NB4 (cell line): ENCODE measurements around the gene TBC1D4.

Experiments
- DNase-seq: peaks from one replicate; pipeline ENCODE4 v3.0.0; 2010; ENCODE audit warnings: low read depth
- H3K4me3 ChIP-seq: one replicate; pipeline ENCODE4 v1.5.1; 2011; ENCODE audit warnings: mild to moderate bottlenecking, low read depth, low read length, moderate library complexity
- MYC ChIP-seq: IDR thresholded peaks from 2 replicates; pipeline ENCODE4 v1.6.1; 2011; ENCODE audit warnings: low read depth, low read length
- POLR2A ChIP-seq: IDR thresholded peaks from 2 replicates; pipeline ENCODE4 v1.6.1; 2011; ENCODE audit warnings: mild to moderate bottlenecking; ENCODE audit not compliant: insufficient read length; ENCODE audit errors: extremely low read depth
- TF ChIP-seq, protein P1 (sequence below): IDR thresholded peaks from 2 replicates; pipeline ENCODE4 v1.6.1; 2011; ENCODE audit warnings: low read depth, low read length
- TF ChIP-seq, protein P2 (sequence below): IDR thresholded peaks from one replicate; pipeline ENCODE4 v1.5.1; 2012; ENCODE audit warnings: low read depth, low read length

The TBC1D4 gene

DNA sequence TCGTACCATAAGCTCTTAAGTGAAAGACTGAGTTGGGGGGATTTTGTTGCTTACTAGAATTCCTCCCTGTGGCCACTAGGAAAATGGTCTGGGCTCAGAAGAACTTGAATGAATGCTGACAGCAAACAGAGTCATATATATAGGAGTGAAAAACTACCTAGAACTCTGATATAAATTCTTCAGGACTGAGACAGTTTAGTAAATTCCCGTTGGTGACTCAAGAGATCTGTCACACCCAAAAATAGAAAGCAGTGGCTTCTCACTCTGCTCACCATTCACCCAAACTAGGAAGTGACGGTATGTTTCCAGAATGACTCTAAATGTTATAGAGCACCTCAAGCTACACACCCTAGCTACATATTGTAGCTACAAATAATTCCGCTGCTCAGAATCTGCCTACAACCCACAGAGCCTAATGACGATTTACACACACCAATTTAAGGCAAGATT lies 116.2 kb downstream of the TBC1D4 start:
- no peak for TF ChIP-seq POLR2A
- TF ChIP-seq, protein P1, sequence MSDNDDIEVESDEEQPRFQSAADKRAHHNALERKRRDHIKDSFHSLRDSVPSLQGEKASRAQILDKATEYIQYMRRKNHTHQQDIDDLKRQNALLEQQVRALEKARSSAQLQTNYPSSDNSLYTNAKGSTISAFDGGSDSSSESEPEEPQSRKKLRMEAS: no peak
- H3K4me3 ChIP-seq: no peak overlapping the region
- DNase-seq: peak; percentile 19

DNA sequence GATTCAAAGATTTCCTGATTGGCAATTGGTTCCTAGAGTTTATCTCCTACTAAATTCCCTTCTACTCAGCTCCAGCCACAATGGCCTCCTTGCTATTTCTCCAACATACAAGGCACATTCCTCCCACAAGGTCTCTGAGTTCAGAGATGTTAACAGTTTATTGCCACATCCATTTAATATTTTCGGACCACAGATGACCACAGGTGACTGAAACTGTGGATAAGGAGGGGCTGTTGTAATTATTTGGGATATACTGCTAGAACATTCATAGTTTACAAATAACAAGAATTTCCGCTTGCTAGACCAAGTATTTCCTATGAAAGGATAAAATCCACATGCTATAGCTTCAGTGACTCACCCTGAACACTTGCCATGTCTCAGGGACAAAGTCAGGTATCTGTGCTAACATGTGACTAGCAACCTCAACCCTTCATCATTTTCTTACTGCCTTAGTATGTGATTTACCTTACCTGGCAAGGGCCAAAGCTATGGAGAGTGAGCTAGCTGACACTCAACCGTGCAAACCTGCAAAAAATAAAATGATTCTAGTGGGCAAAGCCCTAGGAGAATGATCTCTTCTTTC lies 117.7 kb downstream of the TBC1D4 start:
- TF ChIP-seq, protein P2, sequence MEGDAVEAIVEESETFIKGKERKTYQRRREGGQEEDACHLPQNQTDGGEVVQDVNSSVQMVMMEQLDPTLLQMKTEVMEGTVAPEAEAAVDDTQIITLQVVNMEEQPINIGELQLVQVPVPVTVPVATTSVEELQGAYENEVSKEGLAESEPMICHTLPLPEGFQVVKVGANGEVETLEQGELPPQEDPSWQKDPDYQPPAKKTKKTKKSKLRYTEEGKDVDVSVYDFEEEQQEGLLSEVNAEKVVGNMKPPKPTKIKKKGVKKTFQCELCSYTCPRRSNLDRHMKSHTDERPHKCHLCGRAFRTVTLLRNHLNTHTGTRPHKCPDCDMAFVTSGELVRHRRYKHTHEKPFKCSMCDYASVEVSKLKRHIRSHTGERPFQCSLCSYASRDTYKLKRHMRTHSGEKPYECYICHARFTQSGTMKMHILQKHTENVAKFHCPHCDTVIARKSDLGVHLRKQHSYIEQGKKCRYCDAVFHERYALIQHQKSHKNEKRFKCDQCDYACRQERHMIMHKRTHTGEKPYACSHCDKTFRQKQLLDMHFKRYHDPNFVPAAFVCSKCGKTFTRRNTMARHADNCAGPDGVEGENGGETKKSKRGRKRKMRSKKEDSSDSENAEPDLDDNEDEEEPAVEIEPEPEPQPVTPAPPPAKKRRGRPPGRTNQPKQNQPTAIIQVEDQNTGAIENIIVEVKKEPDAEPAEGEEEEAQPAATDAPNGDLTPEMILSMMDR: no peak
- TF ChIP-seq MYC: no peak
- no peak for TF ChIP-seq POLR2A
- TF ChIP-seq, protein P1: no peak
- H3K4me3 ChIP-seq: no peak overlapping the region
- DNase-seq: no peak

DNA sequence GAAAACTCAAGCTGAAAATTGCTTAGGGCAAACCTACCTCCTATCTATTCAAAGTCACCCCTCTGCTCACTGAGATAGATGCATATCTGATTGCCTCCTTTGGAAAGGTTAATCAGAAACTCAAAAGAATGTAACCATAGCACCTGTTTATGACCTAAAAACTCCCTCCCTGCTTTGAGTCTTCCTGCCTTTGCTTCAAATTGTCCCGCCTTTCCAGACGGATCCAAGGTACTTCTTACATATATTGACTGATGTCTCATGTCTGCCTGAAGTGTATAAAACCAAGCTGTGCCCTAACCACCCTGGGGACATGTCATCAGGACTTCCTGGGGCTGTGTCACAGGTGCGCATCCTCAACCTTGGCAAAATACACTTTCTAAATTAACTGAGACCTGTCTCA lies 118.6 kb downstream of the TBC1D4 start:
- TF ChIP-seq, protein P2: no peak
- TF ChIP-seq, protein P1: no peak
- TF ChIP-seq POLR2A (no peak), MYC (no peak)
- H3K4me3 ChIP-seq: no peak overlapping the region
- no peak for DNase-seq

DNA sequence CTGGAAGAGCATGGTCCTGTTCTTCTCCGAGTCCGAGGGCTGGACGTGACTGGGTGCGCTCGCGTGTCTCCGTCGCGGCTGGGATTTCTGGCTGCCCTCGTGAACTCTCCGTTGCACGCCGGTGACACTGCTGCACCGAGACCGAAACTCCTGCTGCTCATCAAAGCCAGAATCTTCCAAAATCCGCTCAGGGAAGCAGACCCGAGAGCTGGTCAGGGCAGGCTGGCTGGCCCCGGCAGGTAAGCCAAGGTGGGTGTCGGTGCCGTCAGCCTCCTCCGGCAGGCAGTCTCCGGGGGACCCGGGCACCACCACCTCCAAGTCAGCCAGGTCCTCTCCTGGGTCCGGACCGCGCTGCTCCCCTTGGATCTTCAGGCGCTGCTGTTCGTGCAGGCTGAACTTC lies 119.9 kb downstream of the TBC1D4 start:
- TF ChIP-seq MYC (no peak), POLR2A (no peak)
- TF ChIP-seq, protein P1: no peak
- TF ChIP-seq, protein P2: no peak
- H3K4me3 ChIP-seq: no peak overlapping the region
- no peak for DNase-seq

DNA sequence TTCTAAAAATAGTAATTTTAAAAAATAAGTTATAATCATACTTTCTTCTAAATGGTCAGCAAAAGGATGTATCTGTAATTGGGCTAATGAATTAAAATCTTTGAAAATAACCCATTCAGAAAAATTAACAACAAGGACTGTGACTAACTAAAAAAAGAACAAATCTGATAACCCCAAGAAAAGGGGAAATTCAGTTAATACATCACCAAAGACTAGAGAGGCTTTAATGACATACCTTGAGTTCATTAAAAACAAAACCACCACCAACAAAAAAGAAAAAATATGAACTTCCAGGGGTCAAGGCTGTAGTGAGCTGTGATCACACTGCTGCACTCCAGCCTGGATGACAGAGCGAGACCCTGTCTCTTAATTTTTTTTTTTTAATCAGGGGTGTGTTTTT lies 121.8 kb downstream of the TBC1D4 start:
- TF ChIP-seq, protein P2: no peak
- TF ChIP-seq POLR2A: no peak
- no peak for TF ChIP-seq MYC
- TF ChIP-seq, protein P1: no peak
- DNase-seq: no peak
- no peak overlapping the region for H3K4me3 ChIP-seq

DNA sequence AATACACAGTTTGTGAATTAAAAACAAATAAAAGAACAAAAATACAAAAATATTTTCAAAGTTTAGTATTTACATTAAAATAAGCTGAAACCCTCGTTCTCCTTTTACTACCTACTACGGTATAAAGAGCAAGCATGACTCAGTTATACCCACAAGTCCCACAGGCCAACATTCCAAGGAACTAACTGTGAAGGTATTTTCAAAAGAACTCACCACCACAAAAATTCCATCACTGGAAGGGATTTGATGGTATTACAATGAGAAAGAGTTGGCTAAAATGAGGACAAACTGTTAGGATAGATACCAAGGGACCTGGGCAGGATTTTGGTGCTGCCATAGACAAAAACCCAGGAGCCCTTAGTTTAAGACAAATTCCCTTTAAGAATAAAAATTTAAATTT lies 122.7 kb downstream of the TBC1D4 start:
- no peak overlapping the region for H3K4me3 ChIP-seq
- TF ChIP-seq MYC: no peak
- TF ChIP-seq, protein P1: no peak
- no peak for TF ChIP-seq POLR2A
- TF ChIP-seq, protein P2: no peak
- DNase-seq: no peak
